ENCODE data around the gene UHRF2.

DNA sequence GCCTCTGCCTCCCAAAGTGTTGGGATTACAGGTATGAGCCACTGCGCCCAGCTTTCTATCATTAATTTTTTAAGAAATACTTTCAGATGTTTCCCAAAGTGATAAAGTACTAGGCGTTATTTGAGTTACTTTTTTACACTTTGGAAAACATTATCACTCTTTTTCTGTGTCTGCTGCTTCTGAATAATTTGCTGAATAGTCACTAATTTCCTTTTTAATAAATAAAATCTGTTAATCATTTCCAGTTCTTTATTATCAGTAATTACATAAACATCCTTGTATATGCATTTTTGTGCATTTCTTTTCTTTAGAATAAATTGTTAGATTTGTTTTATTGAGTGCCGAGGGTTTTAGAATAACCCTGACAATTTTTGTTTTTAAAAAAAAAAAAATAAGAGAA lies 48.6 kb downstream of the UHRF2 start:
- TF ChIP-seq POLR2A (IDR thresholded peaks at IDR 0.05) (no peak), POLR2AphosphoS5 (IDR thresholded peaks at IDR 0.05) (no peak)

Measured in breast epithelium (tissue), 3 donors.